Retinal pigment epithelial cell (primary cell): Measurements from ENCODE around the gene TPM4.

ENCODE experiments used
- DNase-seq: peaks from one replicate; pipeline ENCODE4 v3.0.0-alpha.2; 2010; ENCODE audit warnings: low read depth
- H3K4me3 ChIP-seq: 2 replicates; pipeline ENCODE4 v1.5.1; 2011; ENCODE audit warnings: mild to moderate bottlenecking, low read length, control low read depth, moderate library complexity
- TF ChIP-seq, protein P1 (sequence below): conservative IDR thresholded peaks from 2 replicates; pipeline ENCODE4 v1.5.1; 2011; ENCODE audit warnings: low read depth, low read length, control low read depth, inconsistent platforms

Gene TPM4

DNA sequence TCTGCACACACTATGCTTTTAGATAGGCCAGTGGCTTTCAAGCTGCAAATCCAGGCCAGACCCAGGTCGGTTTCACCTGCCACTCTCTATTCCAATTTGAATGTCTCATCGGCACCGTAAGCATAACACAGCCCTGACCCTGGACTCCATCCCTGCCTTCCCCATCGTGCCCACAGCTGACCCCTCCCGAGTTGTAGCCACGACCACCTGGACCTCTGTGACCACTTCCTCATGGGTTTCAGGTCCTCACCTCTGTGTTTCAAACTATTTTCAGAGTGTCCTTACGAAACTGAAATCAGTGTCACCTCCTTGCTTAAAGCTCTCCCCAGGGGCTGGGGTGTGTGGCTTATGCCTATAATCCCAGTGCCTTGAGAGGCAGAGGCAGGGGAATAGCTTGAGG is 58.2 kb downstream of the TPM4 start:
- DNase-seq = no peak
- H3K4me3 ChIP-seq = no peak overlapping the region
- TF ChIP-seq, protein P1, sequence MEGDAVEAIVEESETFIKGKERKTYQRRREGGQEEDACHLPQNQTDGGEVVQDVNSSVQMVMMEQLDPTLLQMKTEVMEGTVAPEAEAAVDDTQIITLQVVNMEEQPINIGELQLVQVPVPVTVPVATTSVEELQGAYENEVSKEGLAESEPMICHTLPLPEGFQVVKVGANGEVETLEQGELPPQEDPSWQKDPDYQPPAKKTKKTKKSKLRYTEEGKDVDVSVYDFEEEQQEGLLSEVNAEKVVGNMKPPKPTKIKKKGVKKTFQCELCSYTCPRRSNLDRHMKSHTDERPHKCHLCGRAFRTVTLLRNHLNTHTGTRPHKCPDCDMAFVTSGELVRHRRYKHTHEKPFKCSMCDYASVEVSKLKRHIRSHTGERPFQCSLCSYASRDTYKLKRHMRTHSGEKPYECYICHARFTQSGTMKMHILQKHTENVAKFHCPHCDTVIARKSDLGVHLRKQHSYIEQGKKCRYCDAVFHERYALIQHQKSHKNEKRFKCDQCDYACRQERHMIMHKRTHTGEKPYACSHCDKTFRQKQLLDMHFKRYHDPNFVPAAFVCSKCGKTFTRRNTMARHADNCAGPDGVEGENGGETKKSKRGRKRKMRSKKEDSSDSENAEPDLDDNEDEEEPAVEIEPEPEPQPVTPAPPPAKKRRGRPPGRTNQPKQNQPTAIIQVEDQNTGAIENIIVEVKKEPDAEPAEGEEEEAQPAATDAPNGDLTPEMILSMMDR = no peak

- TF ChIP-seq, protein P1 = no peak
- DNase-seq = no peak
- H3K4me3 ChIP-seq = no peak overlapping the region
Measured at GRCh38 chr19:16135430-16136127, 59.3 kb downstream of the TPM4 start.

- TF ChIP-seq, protein P1 = no peak
- no peak for DNase-seq
- H3K4me3 ChIP-seq = no peak overlapping the region
Measured at GRCh38 chr19:16136185-16136999, 60.1 kb downstream of the TPM4 start.

DNA sequence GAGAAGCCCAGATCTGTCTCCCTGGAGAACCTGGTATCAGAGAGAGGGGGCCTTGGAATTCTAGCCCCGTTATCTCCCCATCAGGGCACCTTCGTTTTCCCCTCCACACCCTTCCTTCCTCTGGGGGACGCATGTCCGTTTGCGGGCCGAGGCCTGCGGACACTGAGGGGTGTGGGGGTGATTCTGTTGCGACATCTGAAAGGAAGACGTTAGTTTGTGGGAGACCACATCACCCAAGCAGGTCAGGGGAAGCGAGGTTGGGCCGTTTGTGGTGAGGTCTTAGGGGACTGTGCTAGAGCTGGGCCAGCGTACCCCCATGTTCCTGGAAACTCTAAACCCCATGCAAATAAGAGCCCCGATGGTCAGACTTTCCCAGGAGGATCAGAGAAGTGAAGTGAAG is 63.5 kb downstream of the TPM4 start:
- TF ChIP-seq, protein P1 = no peak
- H3K4me3 ChIP-seq = no peak overlapping the region
- DNase-seq = no peak

DNA sequence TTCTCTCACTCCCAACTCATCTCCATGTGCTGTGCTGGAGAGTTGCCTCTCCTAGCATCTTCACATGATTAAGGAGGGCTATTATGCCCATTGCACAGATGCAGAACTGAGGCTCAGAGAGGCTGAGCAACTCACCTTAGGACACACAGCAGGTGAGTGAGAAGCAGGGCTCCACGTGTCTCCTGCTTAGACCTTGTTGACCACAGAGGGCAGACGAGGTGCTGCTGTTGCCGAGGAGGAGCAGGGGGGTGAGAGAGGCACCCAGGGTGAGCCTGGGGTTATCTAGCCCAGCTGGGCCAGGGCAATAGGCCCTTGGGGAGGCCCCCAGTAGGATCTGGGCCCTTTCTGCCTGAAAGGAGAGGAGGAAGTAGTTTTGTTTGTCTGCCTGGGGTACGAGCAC is 64.7 kb downstream of the TPM4 start:
- H3K4me3 ChIP-seq = no peak overlapping the region
- TF ChIP-seq, protein P1 = no peak
- no peak for DNase-seq

DNA sequence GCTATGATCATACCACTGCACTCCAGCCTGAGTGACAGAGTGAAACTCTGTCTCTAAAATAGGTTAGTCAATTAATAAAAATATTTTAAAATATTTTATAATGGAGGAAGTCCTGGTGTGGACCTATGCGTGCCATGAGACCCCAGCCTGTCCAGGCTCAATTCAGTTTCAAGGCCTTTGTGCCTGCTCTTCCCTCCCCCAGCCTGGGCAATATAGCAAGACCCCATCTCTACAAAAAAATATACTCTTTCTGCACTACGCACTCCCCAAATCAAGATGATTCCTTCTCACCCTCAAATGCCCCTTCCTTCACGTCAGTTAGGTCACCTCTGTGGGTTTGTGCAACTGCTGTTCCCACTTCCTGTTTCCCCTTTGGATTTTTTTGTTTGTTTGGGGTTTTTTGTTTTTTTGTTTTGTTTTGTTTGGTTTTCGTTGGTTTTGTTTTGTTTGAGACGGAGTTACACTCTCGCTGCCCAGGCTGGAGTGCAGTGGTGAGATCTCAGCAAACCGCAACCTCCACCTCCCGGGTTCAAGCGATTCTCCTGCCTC is 65.8 kb downstream of the TPM4 start:
- no peak for DNase-seq
- TF ChIP-seq, protein P1 = no peak
- H3K4me3 ChIP-seq = no peak overlapping the region
